Suprapubic skin (tissue), 4 donors: Measurements from ENCODE around the gene C6orf62. TPM values are rescaled to one million over a fixed set of nuclear protein-coding genes. Genes with fewer than 3 reads are reported as not detected.
"Not testable (repeated sequence)": the region's sequence is repeated elsewhere in the genome, so short reads cannot be mapped to it uniquely, and the experiment has no call there.

Source experiments
- DNase-seq, 2 donors: peaks; one replicate each; pipeline ENCODE4 v3.0.0-alpha.2; 2019; ENCODE audit warnings: low spot score in 2 of 2
- H3K27ac ChIP-seq: fragments of 200-600 bp; sonication (generic); one replicate; pipeline ENCODE4 v1.5.1; 2019
- H3K27me3 ChIP-seq: fragments of 200-600 bp; sonication (generic); one replicate; pipeline ENCODE4 v1.5.1; 2019
- H3K36me3 ChIP-seq: fragments of 200-600 bp; sonication (generic); one replicate; pipeline ENCODE4 v1.5.1; 2019
- H3K4me1 ChIP-seq: fragments of 200-600 bp; sonication (generic); one replicate; pipeline ENCODE4 v1.5.1; 2019
- H3K4me3 ChIP-seq: fragments of 200-600 bp; sonication (generic); one replicate; pipeline ENCODE4 v1.5.1; 2019; ENCODE audit warnings: mild to moderate bottlenecking
- H3K9me3 ChIP-seq: fragments of 200-600 bp; sonication (generic); one replicate; pipeline ENCODE4 v1.5.1; 2019
- CTCF ChIP-seq, 2 donors: fragments of 200-600 bp in 1 of 2; fragments of 450-650 bp in 1 of 2; sonication (generic) in 1 of 2; IDR thresholded peaks; one replicate each; pipeline ENCODE4 v1.5.1; 2016 to 2019; ENCODE audit warnings: antibody characterized with exemption in 2 of 2, mild to moderate bottlenecking in 1 of 2, moderate library complexity in 1 of 2
- EP300 ChIP-seq: sonication (generic); formaldehyde crosslinking; IDR thresholded peaks from one replicate; pipeline ENCODE4 v1.6.1; 2017; ENCODE audit warnings: antibody characterized with exemption
- POLR2A ChIP-seq, 2 donors: fragments of 450-650 bp; IDR thresholded peaks; one replicate each; pipeline ENCODE4 v1.6.1; 2017; ENCODE audit warnings: antibody characterized with exemption in 2 of 2, mild to moderate bottlenecking in 2 of 2, moderate library complexity in 2 of 2
- POLR2AphosphoS5 ChIP-seq, 3 donors: sonication (generic); formaldehyde crosslinking; IDR thresholded peaks; one replicate each; pipeline ENCODE4 v1.6.1; 2017; ENCODE audit warnings: antibody characterized with exemption in 3 of 3
- WGBS: methylation state at CpG from one replicate; pipeline ENCODE4 v1.1.5; 2018; 5-methylcytosine and 5-hydroxymethylcytosine counted together
- total RNA-seq, 4 donors: library from RNA; depleted of rRNA; stranded (reverse); fragments of >200 nt; gene quantifications; one replicate each; pipeline ENCODE4 v1.1.0, GENCODE V29; 2016

The C6orf62 gene
- total RNA-seq, 4 donors from 2014 or later, result 36.5 to 69.2 (median 55.5) TPM

GRCh38 chr6:24696097-24696496, 22.9 kb downstream of the C6orf62 start:
- TF ChIP-seq CTCF (IDR thresholded peaks at IDR 0.05) (no peak), POLR2AphosphoS5 (IDR thresholded peaks at IDR 0.05) (no peak), POLR2A (IDR thresholded peaks at IDR 0.05) (no peak), EP300 (no peak)
- H3K27ac ChIP-seq, result no peak overlapping the region
- 92% methylated on average over 2 of the region's 2 CpGs for WGBS

GRCh38 chr6:24695635-24696034, 23.3 kb downstream of the C6orf62 start:
- not testable (repeated sequence) for H3K27ac ChIP-seq, H3K4me3 ChIP-seq, DNase-seq, H3K36me3 ChIP-seq, H3K9me3 ChIP-seq, H3K27me3 ChIP-seq, H3K4me1 ChIP-seq
- TF ChIP-seq CTCF (IDR thresholded peaks at IDR 0.05), result peak; percentile 31 to 35
- WGBS, result 29% methylated on average over 8 of the region's 8 CpGs

More at GRCh38 chr6:24696097-24696496, 22.9 kb downstream of the C6orf62 start:
- Histone ChIP-seq H3K4me3 (no peak overlapping the region), H3K4me1 (no peaks in the 10 kb centered on the region), H3K9me3 (no peaks in the 10 kb centered on the region), H3K27me3 (no peaks in the 10 kb centered on the region), H3K36me3 (peaks cover 1% of the 10 kb centered on the region)
- no peak for DNase-seq

GRCh38 chr6:24694198-24694597, 24.8 kb downstream of the C6orf62 start:
- TF ChIP-seq POLR2A (IDR thresholded peaks at IDR 0.05), result no peak
- no peak for TF ChIP-seq POLR2AphosphoS5 (IDR thresholded peaks at IDR 0.05)
- no peak for TF ChIP-seq CTCF (IDR thresholded peaks at IDR 0.05)
- no peak for TF ChIP-seq EP300
- WGBS, result 95% methylated on average over 1 of the region's 1 CpG
- no peaks in the 10 kb centered on the region for H3K27me3 ChIP-seq
- DNase-seq, result no peak
- no peaks in the 10 kb centered on the region for H3K36me3 ChIP-seq
- no peak overlapping the region for H3K27ac ChIP-seq
- peaks cover 6% of the 10 kb centered on the region for H3K4me1 ChIP-seq
- no peak overlapping the region for H3K4me3 ChIP-seq
- H3K9me3 ChIP-seq, result no peaks in the 10 kb centered on the region

- TF ChIP-seq EP300 (no peak), POLR2AphosphoS5 (IDR thresholded peaks at IDR 0.05) (no peak), CTCF (IDR thresholded peaks at IDR 0.05) (no peak), POLR2A (IDR thresholded peaks at IDR 0.05) (no peak)
Measured at GRCh38 chr6:24692848-24693592, 25.9 kb downstream of the C6orf62 start.

GRCh38 chr6:24692415-24692814, 26.5 kb downstream of the C6orf62 start:
- WGBS, result 85% methylated on average over 3 of the region's 3 CpGs
- H3K9me3 ChIP-seq, result no peaks in the 10 kb centered on the region
- H3K4me3 ChIP-seq, result no peak overlapping the region
- no peaks in the 10 kb centered on the region for H3K27me3 ChIP-seq
- peaks cover 6% of the 10 kb centered on the region for H3K4me1 ChIP-seq
- no peak overlapping the region for H3K27ac ChIP-seq
- no peak for DNase-seq
- TF ChIP-seq CTCF (IDR thresholded peaks at IDR 0.05), result no peak
- no peak for TF ChIP-seq POLR2A (IDR thresholded peaks at IDR 0.05)
- no peak for TF ChIP-seq POLR2AphosphoS5 (IDR thresholded peaks at IDR 0.05)
- TF ChIP-seq EP300, result no peak
- H3K36me3 ChIP-seq, result no peaks in the 10 kb centered on the region

More at GRCh38 chr6:24692848-24693592, 25.9 kb downstream of the C6orf62 start:
- H3K9me3 ChIP-seq, result no peaks in the 10 kb centered on the region
- H3K36me3 ChIP-seq, result no peaks in the 10 kb centered on the region
- 86% methylated on average over 2 of the region's 2 CpGs for WGBS
- H3K4me1 ChIP-seq, result peaks cover 6% of the 10 kb centered on the region
- no peak overlapping the region for H3K4me3 ChIP-seq
- no peak for DNase-seq
- no peak overlapping the region for H3K27ac ChIP-seq
- no peaks in the 10 kb centered on the region for H3K27me3 ChIP-seq
